ENCODE measurements around the gene SKP1. TPM values are rescaled to one million over a fixed set of nuclear protein-coding genes. Genes with fewer than 3 reads are reported as not detected.

Gene SKP1
- total RNA-seq, 2 experiments from 2014 or later: 218 to 265 TPM

GRCh38 chr5:134142806-134143205 is 33.9 kb downstream of the SKP1 start:
- intact Hi-C loops (cut with DNase I, micrococcal nuclease): no loop called here
- Mint-ChIP-seq H3K36me3 (ENCODE audit: low read depth) (peaks cover 71% of the 10 kb centered on the region), H3K9me3 (ENCODE audit: low read depth) (no peaks in the 10 kb centered on the region), H3K27me3 (no peaks in the 10 kb centered on the region), H3K27ac (no peak overlapping the region), H3K4me3 (no peak overlapping the region), H3K4me1 (peaks cover 53% of the 10 kb centered on the region)
- CTCF ChIA-PET: interaction anchor here (1.0 to 20.4 kb wide), 6 partner anchors 10 to 105 kb away, joined by 3 to 554 read pairs (median 6); no protein-coding TSS in a partner anchor
- DNase-seq: no peak
- no peak for ATAC-seq
- POLR2A ChIA-PET: interaction anchor here (0.6 kb wide), 1 partner anchor 105 kb away, joined by 3 read pairs; no protein-coding TSS in a partner anchor

DNA sequence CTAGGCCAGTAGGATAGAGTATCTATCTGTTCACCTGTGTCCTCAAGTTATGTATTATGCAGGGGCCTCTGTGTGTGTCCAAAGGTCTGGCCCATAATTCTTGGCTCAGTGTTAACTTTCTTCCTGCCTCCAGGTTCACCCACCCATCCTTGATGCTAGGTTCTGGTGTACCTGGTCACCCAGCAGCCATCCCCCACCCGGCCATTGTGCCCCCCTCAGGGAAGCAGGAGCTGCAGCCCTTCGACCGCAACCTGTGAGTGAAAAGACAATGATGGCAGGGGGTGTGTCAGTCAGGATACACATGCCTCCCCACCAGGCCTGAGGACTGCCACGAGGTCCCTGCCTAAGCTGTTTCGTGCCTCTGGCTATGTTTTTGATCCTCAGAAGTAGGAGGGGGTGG is 34.7 kb downstream of the SKP1 start:
- intact Hi-C loops (cut with DNase I, micrococcal nuclease): no loop called here
- H3K4me1 Mint-ChIP-seq: peaks cover 61% of the 10 kb centered on the region
- no peaks in the 10 kb centered on the region for H3K27me3 Mint-ChIP-seq
- CTCF ChIA-PET: interaction anchor here (0.6 to 20.4 kb wide), 6 partner anchors 10 to 104 kb away, joined by 3 to 554 read pairs (median 47); no protein-coding TSS in a partner anchor
- ATAC-seq (no peak), DNase-seq (no peak)
- H3K36me3 Mint-ChIP-seq (ENCODE audit: low read depth): peaks cover 75% of the 10 kb centered on the region
- POLR2A ChIA-PET: interaction anchor here (0.5 to 0.9 kb wide), 2 partner anchors 51 to 62 kb away, joined by 3 to 4 read pairs; no protein-coding TSS in a partner anchor
- H3K9me3 Mint-ChIP-seq (ENCODE audit: low read depth): no peaks in the 10 kb centered on the region
- peak overlapping the region; percentile 3 for H3K27ac Mint-ChIP-seq
- H3K4me3 Mint-ChIP-seq: no peak overlapping the region

- ChIA-PET CTCF (interaction anchor here (1.0 to 20.4 kb wide), 14 partner anchors 10 to 148 kb away, joined by 3 to 554 read pairs (median 24); partner anchors contain the start of gene TCF7), POLR2A (interaction anchor here (0.5 to 3.0 kb wide), 4 partner anchors 52 to 122 kb away, joined by 3 to 13 read pairs (median 4); no protein-coding TSS in a partner anchor)
- Mint-ChIP-seq H3K36me3 (ENCODE audit: low read depth) (peaks cover 78% of the 10 kb centered on the region), H3K4me1 (peaks cover 64% of the 10 kb centered on the region), H3K9me3 (ENCODE audit: low read depth) (no peaks in the 10 kb centered on the region), H3K27ac (peak overlapping the region; percentile 3), H3K27me3 (no peaks in the 10 kb centered on the region), H3K4me3 (no peak overlapping the region)
- peak; percentile 41 for DNase-seq
- no peak for ATAC-seq
- intact Hi-C loops (cut with DNase I, micrococcal nuclease): no loop called here
Observed at GRCh38 chr5:134141331-134142050, 35.3 kb downstream of the SKP1 start.

GRCh38 chr5:134140530-134141201 is 36.1 kb downstream of the SKP1 start:
- intact Hi-C loops (cut with DNase I, micrococcal nuclease): loop anchor here (1.0 kb wide), 2 partner anchors 8 to 101 kb away; no protein-coding TSS in a partner anchor
- H3K27ac Mint-ChIP-seq: no peak overlapping the region
- peak; percentile 42 for ATAC-seq
- peaks cover 78% of the 10 kb centered on the region for H3K36me3 Mint-ChIP-seq (ENCODE audit: low read depth)
- ChIA-PET POLR2A (interaction anchor here (0.7 to 3.0 kb wide), 4 partner anchors 8 to 121 kb away, joined by 3 to 13 read pairs (median 4); no protein-coding TSS in a partner anchor), CTCF (interaction anchor here (0.6 to 20.4 kb wide), 28 partner anchors 8 to 1902 kb away, joined by 3 to 554 read pairs (median 6); partner anchors contain the start of gene TCF7)
- H3K4me1 Mint-ChIP-seq: peaks cover 69% of the 10 kb centered on the region
- H3K9me3 Mint-ChIP-seq (ENCODE audit: low read depth): no peaks in the 10 kb centered on the region
- peak; percentile 82 for DNase-seq
- H3K4me3 Mint-ChIP-seq: no peak overlapping the region
- no peaks in the 10 kb centered on the region for H3K27me3 Mint-ChIP-seq

GRCh38 chr5:134139891-134140469 is 36.8 kb downstream of the SKP1 start:
- intact Hi-C loops (cut with DNase I, micrococcal nuclease): loop anchor here (1.0 to 10.0 kb wide), 5 partner anchors 8 to 1085 kb away; partner anchors contain the start of gene HSPA4 (in 1 of the 2)
- Mint-ChIP-seq H3K4me1 (peaks cover 71% of the 10 kb centered on the region), H3K27ac (peak overlapping the region; percentile 47), H3K9me3 (ENCODE audit: low read depth) (no peaks in the 10 kb centered on the region), H3K4me3 (no peak overlapping the region), H3K36me3 (ENCODE audit: low read depth) (peaks cover 79% of the 10 kb centered on the region), H3K27me3 (no peaks in the 10 kb centered on the region)
- ATAC-seq (no peak), DNase-seq (no peak)
- ChIA-PET CTCF (interaction anchor here (0.5 to 20.4 kb wide), 30 partner anchors 8 to 560 kb away, joined by 3 to 554 read pairs (median 6); partner anchors contain the start of gene TCF7), POLR2A (interaction anchor here (0.7 to 3.0 kb wide), 5 partner anchors 8 to 101 kb away, joined by 3 to 13 read pairs (median 4); no protein-coding TSS in a partner anchor)

DNA sequence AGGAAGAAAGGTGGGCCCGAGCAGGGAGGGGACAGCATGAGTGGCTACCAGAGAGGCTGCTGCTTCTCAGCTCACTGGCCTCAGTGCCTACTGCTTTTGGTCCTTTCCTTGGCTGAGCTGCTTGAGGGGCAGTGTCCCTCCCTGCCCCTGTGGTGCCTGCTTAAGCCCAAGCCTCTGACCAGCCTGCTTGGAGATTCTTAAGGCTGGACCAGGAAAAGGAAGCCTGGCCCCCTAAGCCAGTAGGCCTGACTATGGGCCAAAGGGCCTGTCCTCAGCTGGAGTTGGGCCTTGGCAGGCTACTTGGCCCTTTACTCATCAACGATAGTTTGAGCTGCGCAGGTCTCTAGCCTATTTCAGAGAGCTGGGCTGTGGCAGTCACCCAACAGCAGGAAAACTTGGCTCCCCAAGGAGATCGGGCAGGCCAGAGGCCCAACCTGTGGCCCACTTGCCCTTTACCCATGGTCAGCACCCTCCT is 37.3 kb downstream of the SKP1 start:
- Mint-ChIP-seq H3K36me3 (ENCODE audit: low read depth) (peaks cover 77% of the 10 kb centered on the region), H3K4me1 (peaks cover 73% of the 10 kb centered on the region), H3K27me3 (no peaks in the 10 kb centered on the region), H3K27ac (peak overlapping the region; percentile 47), H3K9me3 (ENCODE audit: low read depth) (no peaks in the 10 kb centered on the region), H3K4me3 (no peak overlapping the region)
- intact Hi-C loops (cut with DNase I, micrococcal nuclease): loop anchor here (5.0 to 10.0 kb wide), 3 partner anchors 52 to 1085 kb away; partner anchors contain the start of gene HSPA4 (in 1 of the 2)
- no peak for DNase-seq
- no peak for ATAC-seq
- POLR2A ChIA-PET: interaction anchor here (0.6 to 3.0 kb wide), 6 partner anchors 8 to 100 kb away, joined by 3 to 13 read pairs (median 4); no protein-coding TSS in a partner anchor
- CTCF ChIA-PET: interaction anchor here (0.5 to 20.4 kb wide), 24 partner anchors 12 to 448 kb away, joined by 3 to 554 read pairs (median 10); partner anchors contain the start of gene TCF7

- peak overlapping the region; percentile 87 for H3K27ac Mint-ChIP-seq
- H3K4me3 Mint-ChIP-seq: peak overlapping the region; percentile 18
- ATAC-seq (peak; percentile 84), DNase-seq (peak; percentile 89)
- peaks cover 74% of the 10 kb centered on the region for H3K36me3 Mint-ChIP-seq (ENCODE audit: low read depth)
- intact Hi-C loops (cut with DNase I, micrococcal nuclease): loop anchor here (1.0 to 10.0 kb wide), 8 partner anchors 26 to 1084 kb away; partner anchors contain the start of gene HSPA4 (in 1 of the 2)
- POLR2A ChIA-PET: interaction anchor here (0.6 to 3.9 kb wide), 11 partner anchors 9 to 99 kb away, joined by 3 to 16 read pairs (median 5); no protein-coding TSS in a partner anchor
- CTCF ChIA-PET: interaction anchor here (0.5 to 20.4 kb wide), 27 partner anchors 9 to 208 kb away, joined by 3 to 554 read pairs (median 9); partner anchors contain the start of gene TCF7
- H3K9me3 Mint-ChIP-seq (ENCODE audit: low read depth): no peaks in the 10 kb centered on the region
- H3K27me3 Mint-ChIP-seq: no peaks in the 10 kb centered on the region
- peaks cover 77% of the 10 kb centered on the region for H3K4me1 Mint-ChIP-seq
Observed at GRCh38 chr5:134138416-134139376, 38.1 kb downstream of the SKP1 start.

- no peaks in the 10 kb centered on the region for H3K27me3 Mint-ChIP-seq
- peaks cover 94% of the 10 kb centered on the region for H3K4me1 Mint-ChIP-seq
- H3K4me3 Mint-ChIP-seq: no peak overlapping the region
- peak overlapping the region; percentile 26 for H3K27ac Mint-ChIP-seq
- ATAC-seq (no peak), DNase-seq (peak; percentile 18)
- peaks cover 63% of the 10 kb centered on the region for H3K36me3 Mint-ChIP-seq (ENCODE audit: low read depth)
- intact Hi-C loops (cut with DNase I, micrococcal nuclease): loop anchor here (5.0 to 10.0 kb wide), 3 partner anchors 49 to 1082 kb away; partner anchors contain the start of gene HSPA4 (in 1 of the 2)
- ChIA-PET CTCF (interaction anchor here (0.8 to 20.4 kb wide), 6 partner anchors 10 to 99 kb away, joined by 3 to 554 read pairs (median 46); no protein-coding TSS in a partner anchor), POLR2A (interaction anchor here (0.6 to 3.9 kb wide), 3 partner anchors 12 to 68 kb away, joined by 3 to 16 read pairs (median 5); no protein-coding TSS in a partner anchor)
- no peaks in the 10 kb centered on the region for H3K9me3 Mint-ChIP-seq (ENCODE audit: low read depth)
Observed at GRCh38 chr5:134136771-134137170, 40.0 kb downstream of the SKP1 start.

- no peak for ATAC-seq
- no peak overlapping the region for H3K27ac Mint-ChIP-seq
- POLR2A ChIA-PET: interaction anchor here (3.9 kb wide), 1 partner anchor 24 kb away, joined by 16 read pairs; no protein-coding TSS in a partner anchor
- intact Hi-C loops (cut with DNase I, micrococcal nuclease): loop anchor here (5.0 to 10.0 kb wide), 3 partner anchors 49 to 1081 kb away; partner anchors contain the start of gene HSPA4 (in 1 of the 2)
- peak; percentile 6 for DNase-seq
- peaks cover 94% of the 10 kb centered on the region for H3K4me1 Mint-ChIP-seq
- H3K4me3 Mint-ChIP-seq: no peak overlapping the region
- H3K9me3 Mint-ChIP-seq (ENCODE audit: low read depth): no peaks in the 10 kb centered on the region
- CTCF ChIA-PET: interaction anchor here (0.8 to 20.4 kb wide), 6 partner anchors 15 to 98 kb away, joined by 3 to 554 read pairs (median 6); no protein-coding TSS in a partner anchor
- H3K36me3 Mint-ChIP-seq (ENCODE audit: low read depth): peaks cover 63% of the 10 kb centered on the region
- H3K27me3 Mint-ChIP-seq: no peaks in the 10 kb centered on the region
Observed at GRCh38 chr5:134136221-134136631, 40.5 kb downstream of the SKP1 start.
